Daoy (cell line): ENCODE results near the gene RNF212. TPM values are rescaled to one million over a fixed set of nuclear protein-coding genes. Genes with fewer than 3 reads are reported as not detected.
"Not testable (repeated sequence)": the region's sequence is repeated elsewhere in the genome, so short reads cannot be mapped to it uniquely, and the experiment has no call there.

Source experiments
- DNase-seq: peaks from one replicate; pipeline ENCODE4 v3.0.0-alpha.2; 2015; ENCODE audit warnings: low read depth
- total RNA-seq: library from RNA; depleted of rRNA; stranded (reverse); fragments of >200 nt; shearing (Covaris generic); gene quantifications from 2 replicates; pipeline ENCODE4 v1.2.3, GENCODE V29; 2014; rRNA removed

The RNF212 gene, protein sequence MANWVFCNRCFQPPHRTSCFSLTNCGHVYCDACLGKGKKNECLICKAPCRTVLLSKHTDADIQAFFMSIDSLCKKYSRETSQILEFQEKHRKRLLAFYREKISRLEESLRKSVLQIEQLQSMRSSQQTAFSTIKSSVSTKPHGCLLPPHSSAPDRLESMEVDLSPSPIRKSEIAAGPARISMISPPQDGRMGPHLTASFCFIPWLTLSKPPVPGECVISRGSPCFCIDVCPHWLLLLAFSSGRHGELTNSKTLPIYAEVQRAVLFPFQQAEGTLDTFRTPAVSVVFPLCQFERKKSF
- total RNA-seq: not detected in 2 replicates

DNA sequence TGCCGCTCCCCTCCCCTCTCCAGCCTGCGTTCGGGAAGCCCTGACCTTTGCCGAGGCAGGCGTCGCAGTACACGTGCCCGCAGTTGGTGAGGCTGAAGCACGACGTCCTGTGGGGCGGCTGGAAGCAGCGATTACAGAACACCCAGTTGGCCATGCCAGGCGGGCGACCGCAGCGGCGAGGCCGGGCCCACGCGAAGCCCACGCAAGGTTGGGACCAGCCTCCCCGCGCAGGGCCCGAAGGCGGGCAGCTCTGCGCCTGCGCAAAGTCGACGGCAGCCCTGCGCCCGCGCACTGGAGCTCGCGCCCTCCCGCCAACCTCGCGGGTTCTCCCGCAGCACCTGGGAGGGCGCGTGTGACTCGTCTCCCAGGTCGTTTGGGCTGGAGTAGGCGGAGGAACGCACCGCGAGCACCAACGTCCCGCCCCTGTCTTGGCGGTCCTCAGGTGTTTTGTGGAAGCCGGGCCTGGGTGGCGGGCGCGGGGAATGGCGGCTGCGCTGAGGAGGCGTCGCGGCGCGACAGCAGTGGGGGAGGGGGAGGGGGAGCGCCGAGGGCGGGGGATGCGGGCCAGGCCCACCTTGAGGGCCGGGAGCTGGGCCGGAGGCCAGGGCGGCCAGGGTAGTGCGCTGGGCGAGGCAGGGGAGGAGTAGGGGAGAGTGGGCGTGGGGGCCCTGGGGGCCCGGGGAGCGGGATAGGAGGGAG is at the start of gene RNF212:
TSS of gene RNF212 (minus strand) at position 254 of the 699 bp plus-strand sequence. CDS start at position 154, 100 bp downstream.
- no peak for DNase-seq

GRCh38 chr4:1160351-1160750 is 47.0 kb upstream of the RNF212 start:
- no peak for DNase-seq

DNA sequence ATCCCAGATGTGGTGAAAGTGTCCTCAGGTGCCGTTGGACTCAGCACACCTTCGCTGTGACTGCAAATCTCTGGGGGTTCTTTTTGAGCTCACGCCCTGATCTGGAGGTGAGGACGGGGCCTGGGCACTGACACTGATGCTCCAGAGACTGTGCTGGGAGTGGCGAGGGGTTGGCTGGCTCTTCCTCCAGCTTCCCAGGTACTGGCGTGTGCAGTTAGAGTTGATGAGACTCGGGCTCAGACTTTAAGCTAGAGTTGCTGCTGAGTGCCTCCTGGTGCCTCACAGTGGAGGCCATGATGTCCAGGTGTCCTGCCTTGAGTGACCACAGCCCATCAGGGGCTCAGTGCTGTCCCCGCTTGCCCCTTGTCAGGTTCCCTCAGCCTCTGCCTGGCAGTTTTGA is 42.7 kb upstream of the RNF212 start:
- DNase-seq: no peak

GRCh38 chr4:1155314-1155713 is 42.0 kb upstream of the RNF212 start:
- no peak for DNase-seq

DNA sequence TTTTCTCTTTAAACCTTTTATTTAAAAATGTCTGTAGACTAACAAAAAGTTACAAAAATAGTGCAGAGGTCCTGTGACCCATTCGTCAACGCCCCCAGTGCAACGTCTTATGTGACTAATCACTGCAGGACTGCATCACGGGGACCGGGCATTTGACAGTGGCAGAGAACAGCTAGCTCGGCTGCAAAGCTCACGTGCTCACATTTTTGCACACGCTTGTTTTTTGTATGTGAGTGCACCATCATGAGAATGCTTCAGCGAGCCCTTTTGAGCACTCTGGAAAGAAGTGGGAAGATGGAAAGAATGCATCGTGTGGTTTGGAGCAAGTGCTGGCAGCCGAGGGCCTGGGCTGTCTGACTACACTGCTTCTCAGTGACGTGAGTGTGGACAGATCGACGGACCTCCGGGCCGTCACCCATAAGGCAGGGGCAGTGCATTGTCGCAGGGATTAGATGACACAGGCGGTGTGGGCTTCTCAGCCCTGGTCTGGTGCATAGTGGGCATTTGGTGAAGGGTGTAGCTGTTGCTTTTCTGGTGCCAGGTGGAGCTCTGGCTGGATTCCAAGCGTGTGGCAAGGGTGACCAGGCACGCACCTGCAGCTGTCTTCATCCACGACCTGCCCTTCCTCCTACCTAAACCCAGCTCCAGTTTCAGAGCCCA is 41.3 kb upstream of the RNF212 start:
- DNase-seq: peak; percentile 28

DNA sequence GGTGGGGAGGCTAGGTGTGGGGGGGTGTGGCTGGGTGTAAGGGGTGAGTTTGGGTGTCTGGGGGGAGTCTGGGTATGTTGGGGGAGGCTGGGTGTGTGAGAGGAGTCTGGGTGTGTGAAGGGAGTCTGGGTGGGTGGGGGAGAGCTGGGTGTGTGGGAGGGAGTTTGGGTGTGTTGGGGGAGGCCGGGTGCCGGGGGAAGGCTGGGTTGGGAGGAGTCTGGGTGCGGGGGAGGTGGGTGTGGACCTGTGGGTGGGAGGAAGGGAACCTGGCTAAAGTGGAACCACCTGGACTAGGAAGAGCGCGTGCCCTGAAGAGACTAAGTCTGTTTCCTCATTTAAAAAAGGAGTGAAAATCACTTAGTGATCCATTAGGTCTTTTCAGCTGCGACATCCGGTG is 40.8 kb upstream of the RNF212 start:
- DNase-seq: no peak

DNA sequence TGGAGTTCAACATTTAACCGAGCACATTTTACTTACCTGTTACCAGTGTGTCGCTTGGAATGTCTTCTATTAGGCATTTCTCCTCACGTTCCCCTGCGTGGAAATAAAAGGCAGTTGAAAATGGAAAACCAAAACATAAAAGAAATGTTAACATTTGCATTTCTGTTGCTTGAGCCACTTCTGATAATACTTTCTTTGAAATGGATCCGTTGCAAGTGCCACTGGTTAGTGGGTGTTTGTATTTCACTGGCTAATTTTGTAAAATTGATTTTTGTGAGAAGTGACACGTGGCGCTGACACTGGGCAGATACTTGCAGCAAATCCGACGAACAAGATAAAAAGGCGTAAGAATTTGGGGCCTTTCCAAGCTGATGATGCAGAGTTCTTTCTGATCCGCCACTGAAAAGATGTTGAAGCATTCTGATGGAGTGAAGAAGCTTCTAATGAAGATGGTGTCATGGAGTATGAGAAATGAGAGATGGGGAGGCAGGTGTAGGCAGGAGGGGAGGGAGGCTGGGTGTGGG is 40.3 kb upstream of the RNF212 start:
- DNase-seq: no peak

DNA sequence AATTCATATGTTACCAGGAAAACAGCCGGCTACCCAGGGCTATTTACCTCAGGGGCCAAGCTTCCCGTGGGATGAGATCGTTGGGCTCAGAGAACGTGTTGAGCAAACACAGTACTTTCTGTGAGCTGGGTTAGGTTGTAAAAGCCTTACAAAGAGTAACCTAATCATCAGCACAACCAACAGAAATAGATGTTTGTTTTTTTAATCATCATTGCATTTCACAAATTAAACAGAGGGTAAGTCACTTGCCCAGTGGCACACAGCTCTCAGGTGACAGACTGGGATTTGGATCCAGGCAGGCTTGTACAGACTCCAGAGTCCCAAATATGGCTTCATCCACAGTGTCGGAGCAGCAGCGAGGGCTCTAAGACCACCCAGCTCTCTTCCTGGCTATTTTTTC is 38.9 kb upstream of the RNF212 start:
- no peak for DNase-seq

DNA sequence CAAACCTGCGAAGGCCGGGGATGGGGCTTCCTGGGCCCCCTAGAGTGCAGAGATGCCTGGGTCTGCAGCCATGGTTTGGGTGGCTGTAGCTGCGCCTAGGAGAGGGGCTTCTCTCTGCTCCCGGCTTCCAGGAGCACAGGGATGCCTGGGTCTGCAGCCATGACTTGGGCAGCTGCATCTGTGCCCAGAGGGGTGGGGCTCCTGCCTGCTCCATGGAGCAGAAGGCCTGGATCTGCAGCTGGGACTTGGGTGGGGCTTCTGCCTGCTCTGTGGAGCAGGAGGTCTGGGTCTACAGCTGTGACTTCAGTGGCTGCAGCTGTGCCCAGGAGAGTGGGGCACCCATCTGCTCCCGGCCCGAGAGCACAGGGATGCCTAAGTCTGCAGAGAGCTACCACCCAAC is 38.2 kb upstream of the RNF212 start:
- no peak for DNase-seq

DNA sequence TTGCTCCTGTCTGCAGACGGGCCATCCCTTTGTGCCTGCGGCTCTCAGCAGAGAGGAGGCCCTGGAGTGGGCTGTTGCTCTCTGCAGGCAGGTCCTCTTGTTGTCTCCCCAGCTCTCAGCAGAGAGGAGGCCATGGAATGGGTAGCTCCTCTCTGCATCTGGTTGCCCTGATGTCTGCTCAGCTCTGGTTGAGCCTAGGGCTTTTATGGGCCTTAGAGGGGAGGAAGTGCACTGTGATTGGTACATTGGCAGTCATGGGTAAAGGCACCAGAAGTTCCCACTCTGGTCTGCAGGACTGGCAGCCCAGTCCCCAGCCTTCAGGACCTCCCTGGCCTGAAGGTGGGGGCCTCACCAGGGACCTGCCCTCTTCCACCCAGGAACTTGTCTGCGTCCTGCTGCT is 37.5 kb upstream of the RNF212 start:
- no peak for DNase-seq

DNA sequence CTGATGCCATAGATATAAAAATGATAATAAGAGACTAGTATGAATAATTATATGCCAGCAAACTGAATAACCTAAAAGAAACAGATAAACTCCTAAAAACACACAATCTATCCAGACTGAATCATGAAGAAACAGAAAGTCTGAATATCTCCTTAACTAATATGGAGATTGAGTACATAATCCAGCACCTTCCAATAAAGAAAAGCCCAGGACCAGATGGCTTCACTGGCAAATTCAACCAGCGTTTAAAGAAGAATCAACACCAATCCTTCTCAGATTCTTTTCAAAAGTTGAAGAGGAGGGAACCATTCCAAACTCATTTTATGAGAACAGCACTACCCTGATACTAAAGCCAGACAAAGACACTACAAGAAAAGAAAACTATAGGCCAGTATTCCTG is 26.5 kb upstream of the RNF212 start:
- no peak for DNase-seq

- no peak for DNase-seq
These were observed 24.5 kb upstream of the RNF212 start for GRCh38 chr4:1137850-1138249.

DNA sequence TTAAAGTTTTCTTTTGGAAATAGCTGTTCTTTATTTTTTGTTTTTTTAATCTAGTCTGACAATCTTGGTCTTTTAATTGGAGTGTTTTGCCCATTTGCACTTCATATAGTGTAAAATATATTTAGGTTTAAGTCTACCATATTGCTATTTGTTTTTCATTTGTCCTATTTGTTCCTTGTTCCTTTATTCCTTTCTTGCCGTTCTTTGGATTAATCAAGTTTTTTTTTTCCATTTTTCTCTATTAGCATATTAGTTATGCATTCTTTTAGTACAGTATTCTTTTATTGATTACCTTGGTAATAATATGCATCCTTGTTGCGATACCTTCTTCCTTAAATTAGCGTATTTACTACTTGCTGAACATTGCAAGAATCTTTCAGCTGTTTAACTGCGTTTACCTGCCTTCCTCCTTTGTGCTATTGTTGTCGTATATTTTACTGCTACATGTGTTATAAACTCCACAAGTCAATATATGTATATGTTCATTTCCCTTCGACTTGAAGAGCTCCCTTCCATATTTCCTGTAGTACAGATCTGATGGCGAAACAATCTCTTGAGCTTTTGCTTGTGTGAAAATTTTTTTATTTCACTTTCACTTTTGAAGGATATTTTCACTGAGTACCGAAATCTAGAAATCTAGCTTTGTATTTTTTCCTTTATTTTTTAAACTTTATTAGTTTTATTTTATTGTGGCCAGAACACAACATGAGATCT is 23.9 kb upstream of the RNF212 start:
- DNase-seq: no peak

DNA sequence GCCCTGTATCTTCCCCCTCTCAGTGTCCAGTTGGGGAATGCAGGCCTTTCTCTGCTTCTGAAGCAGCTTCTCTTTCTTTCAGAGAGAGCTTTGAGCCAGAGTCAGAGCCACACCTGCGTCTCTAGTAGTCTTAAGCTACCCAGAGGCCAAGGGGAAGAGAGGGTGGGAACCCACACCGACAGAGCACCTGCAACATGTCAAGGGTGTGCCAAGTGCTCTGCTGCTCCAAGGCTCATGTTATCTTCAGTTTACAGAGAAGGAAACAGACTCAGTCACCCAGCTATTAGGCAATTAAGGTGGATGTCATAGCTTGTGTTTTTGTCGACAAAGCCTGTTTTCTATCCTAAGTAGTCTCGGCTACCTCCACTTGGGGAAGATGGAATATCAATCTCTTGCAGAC is 22.7 kb upstream of the RNF212 start:
- DNase-seq: no peak

DNA sequence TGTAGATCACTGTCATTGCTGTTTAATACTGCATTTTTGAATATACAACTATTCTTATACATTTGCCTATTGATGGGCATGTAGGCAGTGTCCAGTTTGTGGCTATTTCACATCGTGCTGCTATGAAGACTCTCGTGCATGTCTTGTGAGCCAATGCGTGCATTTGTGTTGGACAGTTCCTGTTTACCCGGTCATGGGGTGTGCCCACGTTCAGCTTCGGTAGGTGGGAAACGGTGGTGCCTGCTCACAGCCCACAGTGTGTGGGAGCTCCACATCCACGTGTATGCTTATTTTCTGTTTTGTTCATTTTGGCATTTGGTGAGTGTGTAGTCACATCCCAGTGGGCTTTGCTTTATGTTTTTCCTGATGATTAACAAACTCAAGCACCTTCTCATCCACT is 19.7 kb upstream of the RNF212 start:
- DNase-seq: no peak

DNA sequence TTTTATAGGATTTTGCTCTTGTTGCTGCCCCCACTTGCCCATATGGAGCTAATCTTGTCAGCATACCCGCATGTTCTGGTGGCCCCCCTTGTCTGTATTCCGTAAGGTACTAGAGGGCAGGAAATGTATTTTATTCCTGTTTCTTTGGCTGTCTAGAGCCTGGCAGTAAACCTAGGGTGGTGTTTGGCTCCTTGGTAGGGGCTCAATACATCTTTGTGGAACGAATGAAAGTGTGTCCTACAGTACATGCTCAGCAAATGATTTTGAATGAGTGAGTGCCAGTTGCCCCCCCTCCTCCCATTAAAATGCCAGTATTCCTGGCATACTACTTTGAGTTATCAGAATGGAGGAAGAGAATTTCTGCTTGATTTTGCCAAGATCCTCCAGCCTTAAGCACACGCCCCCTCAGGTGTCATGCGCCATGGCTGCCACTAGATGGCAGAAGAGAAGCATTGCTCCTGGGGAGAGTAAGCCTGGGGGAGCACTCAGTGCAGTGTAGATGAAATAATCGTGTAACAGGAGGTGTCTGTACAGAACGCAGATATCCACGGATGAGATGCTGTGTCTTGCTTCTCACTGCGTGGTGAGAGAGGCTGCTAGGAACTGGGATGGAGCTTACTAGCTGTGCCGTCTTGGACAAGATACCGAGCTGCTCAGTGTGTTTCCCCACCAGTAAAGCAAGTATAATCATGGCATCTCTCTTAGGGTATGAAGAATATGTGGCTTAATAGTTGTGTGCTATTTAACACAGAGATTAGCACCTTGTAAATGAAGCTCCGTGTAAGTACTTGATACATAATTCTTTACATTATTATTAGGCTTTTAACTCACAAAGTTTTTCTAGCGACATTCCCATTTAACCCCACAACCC is 17.2 kb upstream of the RNF212 start:
- DNase-seq: peak; percentile 74

DNA sequence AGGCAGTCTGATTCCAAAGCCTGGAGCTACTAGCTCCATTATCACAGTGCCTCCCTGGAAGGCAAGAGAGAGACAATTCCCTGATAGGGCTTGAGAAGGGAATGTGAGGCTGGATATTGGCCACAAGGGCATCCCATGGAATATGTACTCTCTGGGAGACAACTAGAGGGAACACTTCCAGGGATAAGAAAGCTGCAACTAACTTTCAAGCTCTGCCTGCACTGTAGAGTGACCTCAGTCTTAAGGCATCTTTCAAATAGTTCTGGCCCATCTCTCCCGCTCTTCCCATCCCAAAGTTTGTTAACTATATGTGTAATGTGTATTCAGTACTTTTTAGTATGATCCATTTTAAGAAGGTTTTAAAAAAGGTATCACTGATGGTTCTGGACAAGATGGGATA is 13.1 kb upstream of the RNF212 start:
- no peak for DNase-seq

- DNase-seq: not testable (repeated sequence)
These were observed 12.1 kb upstream of the RNF212 start for GRCh38 chr4:1125466-1125865.

DNA sequence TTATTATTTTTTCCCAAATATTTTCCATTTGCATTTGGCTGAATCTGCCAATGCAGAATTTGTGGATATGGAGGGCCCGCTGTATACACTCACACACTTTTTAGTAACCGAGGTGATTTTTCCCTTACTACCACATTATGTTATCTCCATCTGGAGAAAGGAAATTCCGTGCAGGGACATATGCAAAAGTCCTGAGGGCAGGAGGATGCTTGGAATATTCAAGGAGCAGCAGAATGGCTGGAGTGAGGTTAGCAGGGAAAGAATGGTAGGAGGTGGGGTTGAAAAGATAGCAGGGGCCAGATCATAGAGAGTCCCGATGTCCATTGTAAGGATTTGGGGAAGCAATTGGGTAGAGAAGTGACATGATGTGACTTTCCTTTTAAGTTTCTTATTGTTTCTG is 11.5 kb upstream of the RNF212 start:
- no peak for DNase-seq

DNA sequence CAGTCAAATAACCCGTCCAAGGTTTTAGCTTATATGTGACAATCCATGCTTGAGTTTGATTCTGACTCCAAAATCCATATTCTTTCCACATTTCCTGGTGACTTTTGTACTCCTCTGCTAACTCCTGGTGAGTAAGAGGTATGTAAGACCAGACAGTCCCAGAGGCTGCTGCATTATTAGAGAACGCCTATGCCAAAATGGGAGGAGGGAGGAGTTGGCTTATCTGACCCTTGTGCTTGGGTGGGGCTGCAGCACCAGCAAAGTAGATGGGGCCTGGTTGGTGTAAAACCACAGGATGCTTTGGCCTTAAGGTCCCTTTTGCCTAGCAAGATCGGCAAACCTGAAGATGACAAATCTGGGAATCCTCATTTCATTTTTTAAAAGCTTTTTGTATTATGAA is 9.1 kb upstream of the RNF212 start:
- no peak for DNase-seq

- DNase-seq: no peak
These were observed 3.5 kb upstream of the RNF212 start for GRCh38 chr4:1116838-1117237.
